Heart left ventricle (tissue), 16 donors: ENCODE measurements around the gene TOB1. TPM values are rescaled to one million over a fixed set of nuclear protein-coding genes. Genes with fewer than 3 reads are reported as not detected.

Experiments used
- ATAC-seq, 4 donors: fragments of 200-7000 bp; cut with Tn5 transposase; one replicate each; pipeline ENCODE4 v1.9.1; 2020 to 2022; ENCODE audit warnings: moderate library complexity in 4 of 4, mild to moderate bottlenecking in 3 of 4, moderate number of reproducible peaks in 1 of 4
- DNase-seq, 5 donors: peaks; one replicate each; pipeline ENCODE4 v3.0.0-alpha.2; 2020
- H3K27ac ChIP-seq, 12 donors: fragments of 200-600 bp; sonication (generic) in 4 of 12; one replicate each; pipeline versions ENCODE4 v1.5.0 to v1.8.0; 2016 to 2022; ENCODE audit warnings: mild to moderate bottlenecking in 2 of 12
- H3K27me3 ChIP-seq, 9 donors: fragments of 200-600 bp; sonication (generic) in 2 of 9; one replicate each; pipeline versions ENCODE4 v1.5.1 to v1.8.0; 2016 to 2022; ENCODE audit warnings: mild to moderate bottlenecking in 3 of 9
- H3K36me3 ChIP-seq, 9 donors: fragments of 200-600 bp; sonication (generic) in 2 of 9; one replicate each; pipeline versions ENCODE4 v1.5.0 to v1.8.0; 2018 to 2022; ENCODE audit warnings: mild to moderate bottlenecking in 2 of 9
- H3K4me1 ChIP-seq, 12 donors: fragments of 200-600 bp; sonication (generic) in 4 of 12; one replicate each; pipeline versions ENCODE4 v1.5.0 to v1.8.0; 2016 to 2022; ENCODE audit warnings: mild to moderate bottlenecking in 3 of 12
- H3K4me3 ChIP-seq, 12 donors: fragments of 200-600 bp; sonication (generic) in 4 of 12; one replicate each; pipeline versions ENCODE4 v1.5.0 to v1.8.0; 2017 to 2022; ENCODE audit warnings: mild to moderate bottlenecking in 9 of 12, moderate library complexity in 4 of 12
- H3K9me3 ChIP-seq, 12 donors: fragments of 200-600 bp; sonication (generic) in 4 of 12; one replicate each; pipeline versions ENCODE4 v1.5.0 to v1.8.0; 2016 to 2022; ENCODE audit warnings: mild to moderate bottlenecking in 1 of 12
- CTCF ChIP-seq, 12 donors: fragments of 200-600 bp; sonication (generic) in 4 of 12; IDR thresholded peaks; one replicate each; pipeline versions ENCODE4 v1.5.0 to v1.8.0; 2018 to 2022; ENCODE audit warnings: antibody characterized with exemption in 12 of 12, mild to moderate bottlenecking in 5 of 12
- POLR2A ChIP-seq, 2 donors: fragments of 450-650 bp; IDR thresholded peaks; one replicate each; pipeline ENCODE4 v1.6.1; 2017; ENCODE audit warnings: antibody characterized with exemption in 2 of 2, mild to moderate bottlenecking in 2 of 2, moderate library complexity in 2 of 2
- WGBS, 4 donors: extraction: QIAGEN DNeasy Blood & Tissue Kit in 2 of 4; methylation state at CpG; one replicate each; pipeline versions ENCODE4 v1.1.5 to v1.1.7; 2013 to 2018; 5-methylcytosine and 5-hydroxymethylcytosine counted together
- intact Hi-C, 10 donors: fragments of 100-400 bp; cut with DNase I; formaldehyde crosslinking; loops; one replicate each; pipeline versions ENCODE4 v1.11.1 to v1.14.2; 2022
- polyA plus RNA-seq, 2 donors: library from polyadenylated mRNA; stranded (reverse); fragments of 200-250 nt; gene quantifications; one replicate each; pipeline ENCODE4 v1.2.3, GENCODE V29; 2013
- total RNA-seq, 9 donors: library from RNA; depleted of rRNA in 2 of 9; stranded (reverse); fragments of >200 nt in 2 of 9; fragmentation: NEBNext Ultra II Directional in 3 of 9; extraction: Animal tissue kit (Norgen Biotek cat#: 25700) in 3 of 9; gene quantifications; one replicate each; pipeline versions ENCODE4 v1.1.0 to v1.2.4, GENCODE V29; 2016 to 2023
- donor health status: ischemic (EF 13 %, LVEDD 7.1; RV severe dilation, severe dysfunction).
- donor health status: healthy with polysubstance abuse.
- donor health status: DM: no; HTN: yes; CAD: no.
- donor health status: DM: no; HTN: no; CAD: no.
- donor health status: ischemic (EF 25% LVEDD 6.9; RV normal size, moderate dysfunction).
- donor health status: ischemic (EF 25% LVEDD 5.7; RV mildly dilated, moderate dysfunction).
- donor health status: healthy.
- donor health status: DM: yes; HTN: yes; CAD: no.
- donor health status: ischemic (EF 35%, LVEDD 5.7; RV mildly dilated, moderate dysfunction).
- donor health status: nonischemic (EF 11% LVEDD 7.7; RV severe dilation, severe dysfunction).
- donor health status: DM: yes; HTN: yes; CAD: no.
- donor health status: PGD.
- donor health status: ischemic (EF 29% LVEDD 5.4; RV normal size, mild dysfunction).
- donor health status: nonischemic (EF 23%, LVEDD 6.1; RV moderate dilation, normal function).

TOB1 gene
- total and polyA plus RNA-seq, 11 donors = 22.2 to 136 (median 68.1) TPM

- intact Hi-C loops = loop anchor here in 8 of 10 donors (1.0 to 10.0 kb wide), 8 partner anchors 25 to 359 kb away; partner anchors contain the start of genes SPATA20 (in 4 of the 8) and ANKRD40 (in 1 of the 8)
- no peaks in the 10 kb centered on the region for H3K36me3 ChIP-seq
- no peak overlapping the region for H3K4me3 ChIP-seq
- no peak overlapping the region for H3K27ac ChIP-seq
- H3K4me1 ChIP-seq = peaks cover 0 to 20% (median 6%) of the 10 kb centered on the region in 12 donors
- TF ChIP-seq POLR2A (IDR thresholded peaks at IDR 0.05) (no peak), CTCF (IDR thresholded peaks at IDR 0.05) (no peak)
- 71 to 77% (median 73%) methylated on average over 10 to 11 of the region's 11 CpGs for WGBS, 4 donors
- DNase-seq = no peak
- ATAC-seq = no peak
- H3K9me3 ChIP-seq = no peaks in the 10 kb centered on the region
- no peaks in the 10 kb centered on the region for H3K27me3 ChIP-seq
Measured at GRCh38 chr17:50841277-50841948, 24.7 kb downstream of the TOB1 start.

GRCh38 chr17:50840311-50840851 lies 25.8 kb downstream of the TOB1 start:
- DNase-seq (no peak), ATAC-seq (no peak)
- no peak overlapping the region for H3K27ac ChIP-seq
- H3K36me3 ChIP-seq = no peaks in the 10 kb centered on the region
- TF ChIP-seq CTCF (IDR thresholded peaks at IDR 0.05) (no peak), POLR2A (IDR thresholded peaks at IDR 0.05) (no peak)
- no peaks in the 10 kb centered on the region for H3K9me3 ChIP-seq
- H3K27me3 ChIP-seq = no peaks in the 10 kb centered on the region
- peaks cover 0 to 17% (median 3%) of the 10 kb centered on the region in 12 donors for H3K4me1 ChIP-seq
- no peak overlapping the region for H3K4me3 ChIP-seq
- 86 to 92% (median 92%) methylated on average over 11 to 29 of the region's 29 CpGs for WGBS, 4 donors
- intact Hi-C loops = loop anchor here in 6 of 10 donors (2.0 to 10.0 kb wide), 6 partner anchors 24 to 358 kb away; partner anchors contain the start of genes SPATA20 (in 4 of the 6) and ANKRD40 (in 1 of the 6)

- DNase-seq = no peak
- H3K4me1 ChIP-seq = peaks cover 0 to 17% (median 3%) of the 10 kb centered on the region in 12 donors
- WGBS, 4 donors = 90 to 94% (median 93%) methylated on average over 25 to 29 of the region's 29 CpGs
Measured at GRCh38 chr17:50839591-50840310, 26.4 kb downstream of the TOB1 start.

More at GRCh38 chr17:50839591-50840310, 26.4 kb downstream of the TOB1 start:
- Histone ChIP-seq H3K27ac (no peak overlapping the region), H3K9me3 (no peaks in the 10 kb centered on the region), H3K4me3 (no peak overlapping the region), H3K36me3 (no peaks in the 10 kb centered on the region), H3K27me3 (peaks cover 0 to under 1% (median 0%) of the 10 kb centered on the region in 9 donors)
- intact Hi-C loops = loop anchor here in 7 of 10 donors (2.0 to 10.0 kb wide), 7 partner anchors 23 to 357 kb away; partner anchors contain the start of genes SPATA20 (in 5 of the 7) and ANKRD40 (in 1 of the 7)
- ATAC-seq = no peak
- no peak for TF ChIP-seq CTCF (IDR thresholded peaks at IDR 0.05)
- TF ChIP-seq POLR2A (IDR thresholded peaks at IDR 0.05) = no peak
